ENCODE measurements around the gene IQGAP2.
"Not testable (repeated sequence)": the region's sequence is repeated elsewhere in the genome, so short reads cannot be mapped to it uniquely, and the experiment has no call there.

IQGAP2 gene

DNA sequence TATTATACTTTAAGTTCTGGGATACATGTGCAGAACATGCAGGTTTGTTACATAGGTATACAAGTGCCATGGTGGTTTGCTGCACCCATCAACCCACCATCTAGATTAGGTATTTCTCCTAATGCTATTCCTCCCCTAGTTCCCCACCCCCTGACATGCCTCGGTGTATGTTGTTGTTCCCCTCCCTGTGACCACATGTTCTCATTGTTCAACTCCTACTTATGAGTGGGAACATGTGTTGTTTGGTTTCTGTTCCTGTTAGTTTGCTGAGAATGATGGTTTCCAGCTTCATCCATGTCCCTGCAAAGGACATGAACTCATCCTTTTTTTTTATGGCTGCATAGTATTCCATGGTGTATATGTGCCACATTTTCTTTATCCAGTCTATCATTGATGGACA is 200.9 kb downstream of the IQGAP2 start:
- H3K4me1 ChIP-seq (ENCODE audit: control insufficient read depth, insufficient read depth, low read length); H3K27ac ChIP-seq (ENCODE audit: extremely low read depth, low read depth, low read length); POLR2A ChIA-PET; H3K4me3 ChIP-seq (ENCODE audit: low read depth, low read length); H3K9me3 ChIP-seq (ENCODE audit: control insufficient read depth, insufficient read depth, low read depth, low read length); H3K36me3 ChIP-seq (ENCODE audit: control insufficient read depth in 2 of 2, insufficient read depth in 1 of 2, low read length in 2 of 2): not testable (repeated sequence)
- CTCF ChIA-PET = interaction anchor here (0.7 to 2.9 kb wide), 5 partner anchors 7 to 170 kb away, joined by 3 to 17 read pairs (median 3); no protein-coding TSS in a partner anchor
- peak; percentile 89 for TF ChIP-seq ZNF146 (tag by site-specific recombination; IDR thresholded peaks at IDR 0.05)

DNA sequence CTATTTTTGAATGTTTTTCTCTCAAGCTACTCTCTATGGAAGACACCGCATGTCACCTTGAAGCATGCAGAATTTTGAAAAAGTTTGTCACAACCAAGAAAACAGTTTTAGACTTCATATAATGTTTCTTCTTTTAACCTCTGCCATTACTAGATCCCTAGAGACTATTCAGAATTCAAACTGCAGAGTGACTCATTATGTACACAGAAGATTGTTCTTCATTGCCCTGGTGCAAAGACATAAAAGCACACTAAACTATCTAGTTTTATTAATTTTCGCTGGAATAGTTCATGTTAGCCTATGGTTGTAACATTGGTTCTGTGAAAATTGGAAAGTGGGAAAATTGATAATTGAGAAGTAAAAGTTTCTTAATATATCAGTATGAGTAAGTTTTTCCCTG is 201.8 kb downstream of the IQGAP2 start:
- H3K9me3 ChIP-seq (ENCODE audit: control insufficient read depth, insufficient read depth, low read depth, low read length) = no peaks in the 10 kb centered on the region

DNA sequence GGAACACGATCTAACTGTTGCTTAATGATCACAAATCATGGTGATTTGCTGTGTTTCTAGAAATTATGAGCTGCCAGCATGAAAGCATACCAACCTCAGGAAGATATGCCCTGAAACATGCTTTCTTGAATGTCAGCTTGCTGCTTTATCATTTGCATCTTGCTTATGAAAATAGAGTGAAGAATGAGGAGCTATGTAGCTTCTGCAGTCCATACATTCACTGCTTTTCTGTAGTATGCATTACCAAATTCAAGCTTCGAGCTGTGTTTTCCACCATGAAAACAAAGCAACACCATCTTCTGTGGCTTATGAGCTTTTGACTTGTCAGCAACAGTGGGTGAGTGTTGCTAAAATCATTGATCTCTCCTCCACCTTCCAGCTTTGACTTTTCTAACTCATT is 203.6 kb downstream of the IQGAP2 start:
- H3K36me3 ChIP-seq (ENCODE audit: control insufficient read depth in 2 of 2, insufficient read depth in 1 of 2, low read length in 2 of 2) = no peaks in the 10 kb centered on the region
- POLR2A ChIA-PET = no interaction called here

More for the DNA sequence above, 201.8 kb downstream of the IQGAP2 start:
- TF ChIP-seq ZNF629 (tag by site-specific recombination; IDR thresholded peaks at IDR 0.05) (peak; percentile 40; the same call in 1 of the 2 replicates), ZNF366 (tag by site-specific recombination; conservative IDR thresholded peaks at IDR 0.05) (0 out of 2 replicates have a peak, but pooled peaks have one; percentile 15), YY2 (tag by site-specific recombination; IDR thresholded peaks at IDR 0.05) (no peak), ZNF416 (tag by site-specific recombination; IDR thresholded peaks at IDR 0.05) (no peak), WT1 (tag by site-specific recombination; IDR thresholded peaks at IDR 0.05) (0 out of 2 replicates have a peak, but pooled peaks have one; percentile 10)
- TF ChIP-seq, protein P1, sequence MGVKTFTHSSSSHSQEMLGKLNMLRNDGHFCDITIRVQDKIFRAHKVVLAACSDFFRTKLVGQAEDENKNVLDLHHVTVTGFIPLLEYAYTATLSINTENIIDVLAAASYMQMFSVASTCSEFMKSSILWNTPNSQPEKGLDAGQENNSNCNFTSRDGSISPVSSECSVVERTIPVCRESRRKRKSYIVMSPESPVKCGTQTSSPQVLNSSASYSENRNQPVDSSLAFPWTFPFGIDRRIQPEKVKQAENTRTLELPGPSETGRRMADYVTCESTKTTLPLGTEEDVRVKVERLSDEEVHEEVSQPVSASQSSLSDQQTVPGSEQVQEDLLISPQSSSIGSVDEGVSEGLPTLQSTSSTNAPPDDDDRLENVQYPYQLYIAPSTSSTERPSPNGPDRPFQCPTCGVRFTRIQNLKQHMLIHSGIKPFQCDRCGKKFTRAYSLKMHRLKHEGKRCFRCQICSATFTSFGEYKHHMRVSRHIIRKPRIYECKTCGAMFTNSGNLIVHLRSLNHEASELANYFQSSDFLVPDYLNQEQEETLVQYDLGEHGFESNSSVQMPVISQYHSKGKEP (tag by site-specific recombination; IDR thresholded peaks at IDR 0.05) = no peak
- TF ChIP-seq, protein P2, sequence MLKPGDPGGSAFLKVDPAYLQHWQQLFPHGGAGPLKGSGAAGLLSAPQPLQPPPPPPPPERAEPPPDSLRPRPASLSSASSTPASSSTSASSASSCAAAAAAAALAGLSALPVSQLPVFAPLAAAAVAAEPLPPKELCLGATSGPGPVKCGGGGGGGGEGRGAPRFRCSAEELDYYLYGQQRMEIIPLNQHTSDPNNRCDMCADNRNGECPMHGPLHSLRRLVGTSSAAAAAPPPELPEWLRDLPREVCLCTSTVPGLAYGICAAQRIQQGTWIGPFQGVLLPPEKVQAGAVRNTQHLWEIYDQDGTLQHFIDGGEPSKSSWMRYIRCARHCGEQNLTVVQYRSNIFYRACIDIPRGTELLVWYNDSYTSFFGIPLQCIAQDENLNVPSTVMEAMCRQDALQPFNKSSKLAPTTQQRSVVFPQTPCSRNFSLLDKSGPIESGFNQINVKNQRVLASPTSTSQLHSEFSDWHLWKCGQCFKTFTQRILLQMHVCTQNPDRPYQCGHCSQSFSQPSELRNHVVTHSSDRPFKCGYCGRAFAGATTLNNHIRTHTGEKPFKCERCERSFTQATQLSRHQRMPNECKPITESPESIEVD (tag by site-specific recombination; IDR thresholded peaks at IDR 0.05) = peak; percentile 74
- Histone ChIP-seq H3K27ac (ENCODE audit: extremely low read depth, low read depth, low read length) (no peak overlapping the region), H3K4me3 (ENCODE audit: low read depth, low read length) (no peak overlapping the region), H3K4me1 (ENCODE audit: control insufficient read depth, insufficient read depth, low read length) (no peaks in the 10 kb centered on the region), H3K36me3 (ENCODE audit: control insufficient read depth in 2 of 2, insufficient read depth in 1 of 2, low read length in 2 of 2) (no peaks in the 10 kb centered on the region)
- ChIA-PET CTCF (interaction anchor here (0.7 to 1.3 kb wide), 3 partner anchors 26 to 170 kb away, joined by 3 to 9 read pairs (median 3); no protein-coding TSS in a partner anchor), POLR2A (no interaction called here)

DNA sequence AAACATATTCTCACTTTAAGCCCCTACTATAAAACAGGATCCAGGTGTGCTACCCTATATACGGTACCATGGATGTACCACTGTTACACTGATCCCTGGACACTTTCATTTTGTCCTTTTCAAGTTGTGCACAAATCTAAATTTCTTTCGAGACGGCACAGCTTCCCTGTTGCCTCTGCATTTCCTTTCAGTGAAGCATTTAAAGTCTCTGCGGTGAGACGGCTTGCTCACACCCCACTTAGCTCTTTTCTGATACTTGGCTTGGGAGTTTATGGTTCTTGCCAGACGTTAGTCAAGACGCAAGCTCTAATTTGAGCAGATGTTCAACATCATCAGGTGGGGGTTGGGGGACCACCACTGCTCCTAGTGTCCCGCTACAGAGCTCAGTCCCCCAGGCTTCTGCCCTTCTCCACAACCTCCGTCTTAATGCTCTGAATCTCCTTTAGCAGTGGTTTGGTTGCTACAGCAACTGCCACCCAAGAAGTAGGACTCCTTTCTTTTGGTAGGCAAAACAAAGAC is 204.3 kb downstream of the IQGAP2 start:
- no peak overlapping the region for H3K27ac ChIP-seq (ENCODE audit: extremely low read depth, low read depth, low read length)
- POLR2A ChIA-PET = no interaction called here
- CTCF ChIA-PET = interaction anchor here (1.4 to 2.3 kb wide), 2 partner anchors 34 to 167 kb away, joined by 6 to 12 read pairs; no protein-coding TSS in a partner anchor
- no peaks in the 10 kb centered on the region for H3K9me3 ChIP-seq (ENCODE audit: control insufficient read depth, insufficient read depth, low read depth, low read length)
- H3K4me3 ChIP-seq (ENCODE audit: low read depth, low read length) = no peak overlapping the region
- H3K36me3 ChIP-seq (ENCODE audit: control insufficient read depth in 2 of 2, insufficient read depth in 1 of 2, low read length in 2 of 2) = no peaks in the 10 kb centered on the region
- no peaks in the 10 kb centered on the region for H3K4me1 ChIP-seq (ENCODE audit: control insufficient read depth, insufficient read depth, low read length)
- no peak for TF ChIP-seq ZNF239 (tag by site-specific recombination; IDR thresholded peaks at IDR 0.05)
- no peak for TF ChIP-seq ZNF114 (tag by site-specific recombination; IDR thresholded peaks at IDR 0.05)
- no peak for TF ChIP-seq ZNF133 (tag by site-specific recombination; IDR thresholded peaks at IDR 0.05)
- TF ChIP-seq OVOL3 (tag by site-specific recombination; IDR thresholded peaks at IDR 0.05) = no peak
- no peak for TF ChIP-seq ZNF585B (tag by site-specific recombination; IDR thresholded peaks at IDR 0.05)
- TF ChIP-seq HOXC10 (CRISPR knock-in tag; IDR thresholded peaks at IDR 0.05) = no peak
- TF ChIP-seq, protein P3, sequence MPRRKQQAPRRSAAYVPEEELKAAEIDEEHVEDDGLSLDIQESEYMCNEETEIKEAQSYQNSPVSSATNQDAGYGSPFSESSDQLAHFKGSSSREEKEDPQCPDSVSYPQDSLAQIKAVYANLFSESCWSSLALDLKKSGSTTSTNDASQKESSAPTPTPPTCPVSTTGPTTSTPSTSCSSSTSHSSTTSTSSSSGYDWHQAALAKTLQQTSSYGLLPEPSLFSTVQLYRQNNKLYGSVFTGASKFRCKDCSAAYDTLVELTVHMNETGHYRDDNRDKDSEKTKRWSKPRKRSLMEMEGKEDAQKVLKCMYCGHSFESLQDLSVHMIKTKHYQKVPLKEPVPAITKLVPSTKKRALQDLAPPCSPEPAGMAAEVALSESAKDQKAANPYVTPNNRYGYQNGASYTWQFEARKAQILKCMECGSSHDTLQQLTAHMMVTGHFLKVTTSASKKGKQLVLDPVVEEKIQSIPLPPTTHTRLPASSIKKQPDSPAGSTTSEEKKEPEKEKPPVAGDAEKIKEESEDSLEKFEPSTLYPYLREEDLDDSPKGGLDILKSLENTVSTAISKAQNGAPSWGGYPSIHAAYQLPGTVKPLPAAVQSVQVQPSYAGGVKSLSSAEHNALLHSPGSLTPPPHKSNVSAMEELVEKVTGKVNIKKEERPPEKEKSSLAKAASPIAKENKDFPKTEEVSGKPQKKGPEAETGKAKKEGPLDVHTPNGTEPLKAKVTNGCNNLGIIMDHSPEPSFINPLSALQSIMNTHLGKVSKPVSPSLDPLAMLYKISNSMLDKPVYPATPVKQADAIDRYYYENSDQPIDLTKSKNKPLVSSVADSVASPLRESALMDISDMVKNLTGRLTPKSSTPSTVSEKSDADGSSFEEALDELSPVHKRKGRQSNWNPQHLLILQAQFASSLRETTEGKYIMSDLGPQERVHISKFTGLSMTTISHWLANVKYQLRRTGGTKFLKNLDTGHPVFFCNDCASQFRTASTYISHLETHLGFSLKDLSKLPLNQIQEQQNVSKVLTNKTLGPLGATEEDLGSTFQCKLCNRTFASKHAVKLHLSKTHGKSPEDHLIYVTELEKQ (tag by site-specific recombination; IDR thresholded peaks at IDR 0.05; ENCODE audit: borderline replicate concordance) = no peak
- TF ChIP-seq ZNF830 (tag by site-specific recombination; IDR thresholded peaks at IDR 0.05; ENCODE audit: low read depth) = no peak
- TF ChIP-seq REPIN1 (tag by site-specific recombination; IDR thresholded peaks at IDR 0.05; ENCODE audit: low read depth) = no peak

More for the DNA sequence above, 203.6 kb downstream of the IQGAP2 start:
- Histone ChIP-seq H3K4me1 (ENCODE audit: control insufficient read depth, insufficient read depth, low read length) (no peaks in the 10 kb centered on the region), H3K9me3 (ENCODE audit: control insufficient read depth, insufficient read depth, low read depth, low read length) (no peaks in the 10 kb centered on the region), H3K4me3 (ENCODE audit: low read depth, low read length) (no peak overlapping the region), H3K27ac (ENCODE audit: extremely low read depth, low read depth, low read length) (no peak overlapping the region)
- TF ChIP-seq ZNF558 (tag by site-specific recombination; IDR thresholded peaks at IDR 0.05) (no peak), HOXD13 (CRISPR knock-in tag; IDR thresholded peaks at IDR 0.05; ENCODE audit: borderline replicate concordance) (no peak), ZNF776 (tag by site-specific recombination; IDR thresholded peaks at IDR 0.05; ENCODE audit: borderline replicate concordance) (no peak), ZNF416 (tag by site-specific recombination; IDR thresholded peaks at IDR 0.05) (no peak), ZNF596 (tag by site-specific recombination; IDR thresholded peaks at IDR 0.05) (no peak), ZNF830 (tag by site-specific recombination; IDR thresholded peaks at IDR 0.05; ENCODE audit: low read depth) (no peak), ZBTB17 (tag by site-specific recombination; IDR thresholded peaks at IDR 0.05) (no peak), MEIS1 (CRISPR knock-in tag; IDR thresholded peaks at IDR 0.05; ENCODE audit: borderline replicate concordance) (no peak), ZNF629 (tag by site-specific recombination; IDR thresholded peaks at IDR 0.05) (no peak), ZNF610 (tag by site-specific recombination; IDR thresholded peaks at IDR 0.05; ENCODE audit: borderline replicate concordance) (no peak), ZNF701 (tag by site-specific recombination; IDR thresholded peaks at IDR 0.05) (no peak), ZNF37A (tag by site-specific recombination; IDR thresholded peaks at IDR 0.05) (no peak), ZNF214 (tag by site-specific recombination; IDR thresholded peaks at IDR 0.05; ENCODE audit: borderline replicate concordance) (no peak), ZNF341 (tag by site-specific recombination; IDR thresholded peaks at IDR 0.05; ENCODE audit: low read depth) (no peak)
- CTCF ChIA-PET = interaction anchor here (0.6 to 2.3 kb wide), 6 partner anchors 8 to 269 kb away, joined by 3 to 12 read pairs (median 4); no protein-coding TSS in a partner anchor

Measured in HEK293 (cell line).